GM19193 (cell line): Measurements from ENCODE around the gene FYCO1.

Source experiments
- POLR2A ChIP-seq: IDR thresholded peaks from 4 replicates; pipeline ENCODE4 v1.6.1; 2011; ENCODE audit not compliant: insufficient read depth, insufficient read length; ENCODE audit errors: extremely low read depth

The FYCO1 gene

GRCh38 chr3:45909542-45909941 lies 86.1 kb downstream of the FYCO1 start:
- no peak for TF ChIP-seq POLR2A

DNA sequence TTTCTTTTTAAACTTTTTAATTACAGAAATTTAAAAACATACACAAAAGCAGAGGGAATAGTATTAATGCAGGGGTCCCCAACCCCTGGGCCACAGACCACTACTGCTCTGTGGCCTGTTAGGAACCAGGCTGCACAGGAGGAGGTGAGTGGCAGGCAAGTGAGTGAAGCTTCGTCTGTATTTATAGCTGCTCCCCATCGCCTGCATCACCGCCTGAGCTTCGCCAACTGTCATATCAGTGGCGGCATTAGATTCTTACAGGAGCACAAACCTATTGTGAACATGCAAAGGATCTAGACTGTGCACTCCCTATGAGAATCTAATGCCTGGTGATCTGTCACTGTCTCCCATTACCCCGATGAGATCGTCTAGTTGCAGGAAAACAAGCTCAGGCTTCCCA lies 86.9 kb downstream of the FYCO1 start:
- no peak for TF ChIP-seq POLR2A

DNA sequence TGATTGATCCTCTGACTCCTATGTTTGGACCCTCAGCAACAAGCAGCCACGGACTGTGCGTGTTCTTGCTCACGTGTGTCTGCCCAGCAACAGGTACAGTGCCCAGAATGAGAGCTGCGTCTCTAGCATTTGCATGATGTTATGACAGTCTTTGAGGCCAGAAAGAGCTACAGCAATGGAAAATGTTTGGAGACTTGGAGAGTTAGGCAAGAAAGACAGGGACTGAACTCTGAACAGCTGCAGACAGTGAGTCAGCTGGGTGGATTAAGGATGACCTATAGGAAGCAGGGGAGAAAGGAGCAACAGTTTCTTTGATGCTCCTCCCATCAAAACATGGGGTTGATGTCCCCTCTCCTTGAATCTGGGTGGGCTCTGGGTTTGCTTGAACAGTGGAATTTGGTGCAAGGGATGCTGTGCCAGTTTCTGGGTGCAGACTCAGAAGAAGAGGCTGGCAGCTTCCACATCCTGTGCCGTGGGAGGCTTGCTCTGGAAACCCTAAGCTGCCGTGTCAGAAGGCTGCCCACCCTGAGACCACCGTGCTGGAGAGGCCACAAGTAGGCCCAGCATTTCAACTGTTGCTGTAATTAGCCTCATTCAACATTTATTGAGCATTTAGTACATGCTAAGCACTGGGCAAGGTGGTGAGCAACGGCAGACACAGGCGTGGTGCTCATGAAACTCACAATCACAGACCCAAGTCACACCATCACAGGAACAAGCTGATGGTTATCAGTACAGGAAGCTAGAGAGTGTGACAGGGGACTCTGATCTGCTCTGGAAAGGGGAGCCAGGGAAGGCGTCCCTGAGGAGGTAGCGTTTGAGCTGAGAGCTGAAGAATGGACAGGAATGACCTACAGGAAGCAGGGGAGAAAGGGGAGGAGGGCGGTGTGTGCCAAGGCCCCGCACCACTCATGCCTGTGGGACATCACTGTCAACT lies 87.6 kb downstream of the FYCO1 start:
- no peak for TF ChIP-seq POLR2A

GRCh38 chr3:45906681-45907407 lies 88.8 kb downstream of the FYCO1 start:
- TF ChIP-seq POLR2A = no peak

DNA sequence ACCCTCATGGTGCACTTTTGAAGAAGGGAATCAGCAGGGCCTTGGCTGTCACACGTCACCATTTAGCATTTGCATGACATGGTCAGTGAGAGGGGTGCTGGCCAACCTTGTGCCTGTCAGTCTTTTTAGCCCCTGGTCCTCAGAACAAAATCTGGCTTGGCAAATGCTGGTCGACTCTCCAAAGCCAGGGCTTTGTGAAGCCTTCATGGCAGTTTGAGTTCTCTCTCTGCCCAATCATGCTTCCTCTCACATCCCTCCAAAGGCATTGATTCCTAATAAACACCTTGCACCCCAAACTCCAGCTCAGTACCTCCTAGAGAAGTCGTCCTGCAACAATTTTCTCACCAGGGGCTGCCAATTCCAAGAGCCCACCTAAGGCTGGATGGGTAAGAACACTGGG lies 89.9 kb downstream of the FYCO1 start:
- TF ChIP-seq POLR2A = no peak

DNA sequence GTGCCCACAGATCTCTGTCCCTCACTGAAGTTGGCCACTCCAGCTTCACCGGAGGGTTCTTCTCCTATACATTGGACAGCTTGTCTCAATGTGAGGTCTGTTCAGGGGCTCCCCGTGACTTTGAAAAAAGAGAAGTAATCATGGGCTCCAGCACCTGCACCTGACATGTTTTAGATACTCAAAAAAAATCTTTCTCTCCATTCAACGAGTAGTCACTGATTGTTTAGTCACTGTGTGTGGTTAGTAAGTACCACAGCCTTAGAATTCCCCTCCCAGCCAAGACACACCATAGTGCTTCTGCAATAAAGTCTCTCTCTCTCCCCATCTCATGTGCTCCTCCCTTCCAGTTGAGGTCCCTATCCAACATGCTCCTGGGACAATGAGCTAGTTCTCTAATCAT lies 90.7 kb downstream of the FYCO1 start:
- no peak for TF ChIP-seq POLR2A

GRCh38 chr3:45896956-45897355 lies 98.7 kb downstream of the FYCO1 start:
- TF ChIP-seq POLR2A = no peak

DNA sequence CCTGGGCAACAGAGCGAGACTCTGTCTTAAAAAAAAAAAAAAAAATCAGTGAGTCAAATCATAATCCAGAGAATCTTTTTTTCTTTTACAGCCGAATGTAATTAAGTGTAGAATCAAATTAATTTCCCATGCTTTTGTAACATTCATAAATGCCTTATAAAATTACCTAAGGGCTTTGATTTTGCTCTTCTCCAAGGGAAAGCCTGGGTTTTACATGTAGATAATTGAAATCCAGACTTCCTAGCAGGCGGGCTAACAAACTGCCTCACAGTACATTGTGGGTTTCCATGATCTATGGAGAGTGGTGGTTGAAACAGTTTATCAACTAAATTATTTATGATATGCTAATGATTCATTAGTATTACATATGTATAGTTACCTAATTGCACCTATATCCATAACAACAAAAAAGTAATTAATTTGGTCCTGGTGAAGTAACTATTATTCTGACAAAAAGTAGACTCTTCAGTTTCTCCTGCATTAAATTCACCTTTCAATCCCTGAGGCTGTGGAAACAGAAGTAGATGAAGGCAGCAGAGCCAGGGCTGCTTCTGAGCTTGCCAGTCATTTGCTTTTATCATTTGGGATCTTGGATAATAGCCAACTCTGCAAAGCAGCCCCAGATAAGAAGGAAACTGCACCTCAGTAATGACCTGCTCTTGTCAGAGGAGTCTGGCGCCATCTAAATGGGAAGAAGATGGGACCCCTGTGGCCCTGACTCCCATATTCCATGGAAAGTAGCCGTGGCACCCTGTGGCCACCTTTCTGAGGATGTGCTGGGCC lies 99.7 kb downstream of the FYCO1 start:
- TF ChIP-seq POLR2A = no peak

- TF ChIP-seq POLR2A = no peak
Observed at GRCh38 chr3:45894015-45894414, 101.6 kb downstream of the FYCO1 start.

GRCh38 chr3:45892161-45892560 lies 103.5 kb downstream of the FYCO1 start:
- no peak for TF ChIP-seq POLR2A

DNA sequence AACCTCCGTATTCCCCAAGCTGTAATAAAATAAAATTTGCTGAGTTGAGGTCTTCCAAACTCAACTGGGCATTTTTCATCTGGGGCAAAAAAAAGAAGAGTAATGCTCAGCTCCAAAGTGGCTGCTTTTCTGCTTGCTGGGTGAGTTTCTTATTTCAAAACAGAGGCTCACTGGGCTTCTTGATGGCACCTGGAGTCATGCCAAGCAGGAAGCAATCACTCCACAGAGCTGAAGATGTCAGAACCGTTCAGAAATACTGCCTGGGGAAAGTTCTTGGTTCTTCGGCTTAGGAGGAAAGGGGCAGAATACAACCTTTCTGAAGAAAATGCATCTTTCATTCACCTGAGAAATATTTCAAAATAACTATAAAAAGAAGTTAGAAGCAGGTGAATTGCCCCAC lies 105.2 kb downstream of the FYCO1 start:
- no peak for TF ChIP-seq POLR2A

DNA sequence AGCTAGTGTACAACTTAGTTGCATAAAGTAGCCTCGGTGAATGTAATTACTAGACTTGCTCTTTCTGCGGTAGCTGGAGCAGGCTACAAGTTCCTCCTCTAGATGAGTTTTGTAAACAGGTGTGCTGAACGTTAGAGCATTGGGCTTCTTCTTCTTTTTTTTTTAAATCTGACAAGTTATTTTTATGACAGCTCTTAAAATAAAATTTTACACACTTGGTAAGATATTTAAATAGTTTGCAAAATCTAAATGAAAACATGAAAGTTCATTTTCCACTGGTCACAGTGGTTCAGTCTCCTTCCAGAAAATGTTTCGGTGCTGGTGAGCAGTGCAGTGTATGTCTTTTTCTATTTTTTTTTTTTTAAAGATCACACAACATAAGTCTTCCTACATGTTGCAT lies 106.3 kb downstream of the FYCO1 start:
- TF ChIP-seq POLR2A = no peak

- no peak for TF ChIP-seq POLR2A
Observed at GRCh38 chr3:45887759-45888511, 107.7 kb downstream of the FYCO1 start.

DNA sequence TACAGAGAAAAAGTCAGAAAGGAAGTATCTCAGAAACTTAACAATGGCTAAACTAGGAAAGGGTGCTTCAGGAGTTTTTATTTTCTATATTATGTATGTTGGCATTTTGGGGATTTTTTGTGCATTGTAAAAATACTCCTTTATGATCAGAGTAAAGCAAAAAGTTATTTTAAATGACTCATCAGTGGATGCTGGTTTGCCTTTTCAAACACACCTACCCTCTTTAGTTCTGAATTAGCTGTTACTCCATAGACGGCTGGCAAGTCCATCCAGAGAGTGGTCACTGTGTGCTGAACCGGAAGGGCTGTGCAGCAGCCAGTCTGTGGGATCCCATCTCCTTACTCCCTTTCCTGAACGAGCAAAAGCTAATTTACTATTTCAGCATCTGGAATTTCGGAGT lies 108.3 kb downstream of the FYCO1 start:
- TF ChIP-seq POLR2A = no peak
